WTC11 (cell line): ENCODE data around the gene ZNF75A. TPM values are rescaled to one million over a fixed set of nuclear protein-coding genes. Genes with fewer than 3 reads are reported as not detected.

Source experiments
- ATAC-seq: fragments of 200-7000 bp; cut with Tn5 transposase; 2 replicates; pipeline ENCODE4 v1.10.0; 2021; ENCODE audit warnings: mild to moderate bottlenecking, moderate library complexity
- CTCF ChIA-PET: fragments of 300-600 bp; sonication (Branson Sonifier 250); formaldehyde crosslinking; loops from one replicate; lab custom pipeline; 2021; ENCODE audit warnings: antibody characterized with exemption; lab: Charles Lee
- POLR2A ChIA-PET: fragments of 350-600 bp; sonication (Branson Sonifier 250); formaldehyde crosslinking; loops from one replicate; lab custom pipeline; 2021; ENCODE audit warnings: antibody characterized with exemption; lab: Charles Lee
- DNase-seq: peaks from one replicate; pipeline ENCODE4 v3.0.0; 2021; ENCODE audit warnings: low spot score
- H3K27ac Mint-ChIP-seq: 2 replicates; pipeline ENCODE4 v1.8.0; 2021; ENCODE audit warnings: mixed read lengths
- H3K27me3 Mint-ChIP-seq: 2 replicates; pipeline ENCODE4 v1.8.0; 2021; ENCODE audit warnings: low read depth, mild to moderate bottlenecking, moderate library complexity, mixed read lengths
- H3K36me3 Mint-ChIP-seq: 2 replicates; pipeline ENCODE4 v1.8.0; 2021; ENCODE audit warnings: mixed read lengths
- H3K4me1 Mint-ChIP-seq: 2 replicates; pipeline ENCODE4 v1.8.0; 2022; ENCODE audit warnings: mixed read lengths
- H3K4me3 Mint-ChIP-seq: 2 replicates; pipeline ENCODE4 v1.8.0; 2021; ENCODE audit warnings: mild to moderate bottlenecking, moderate library complexity, mixed read lengths
- H3K9me3 Mint-ChIP-seq: 2 replicates; pipeline ENCODE4 v1.8.0; 2021; ENCODE audit warnings: mixed read lengths
- ARID4B ChIP-seq: sonication (generic); formaldehyde crosslinking; IDR thresholded peaks from 2 replicates; pipeline ENCODE4 v1.8.0; 2023; ENCODE audit warnings: missing genetic modification reagents, mild to moderate bottlenecking, borderline replicate concordance
- ATF1 ChIP-seq: sonication (generic); formaldehyde crosslinking; IDR thresholded peaks from 2 replicates; pipeline ENCODE4 v1.8.1; 2023; ENCODE audit warnings: mild to moderate bottlenecking, moderate library complexity, missing genetic modification reagents
- ATF2 ChIP-seq: sonication (generic); formaldehyde crosslinking; IDR thresholded peaks from 2 replicates; pipeline ENCODE4 v1.8.1; 2022; ENCODE audit warnings: low read depth, missing genetic modification reagents, borderline replicate concordance
- E2F1 ChIP-seq: sonication (generic); formaldehyde crosslinking; IDR thresholded peaks from 2 replicates; pipeline ENCODE4 v1.8.0; 2022; ENCODE audit warnings: mild to moderate bottlenecking, missing genetic modification reagents
- FOXP4 ChIP-seq: sonication (generic); formaldehyde crosslinking; IDR thresholded peaks from 2 replicates; pipeline ENCODE4 v1.8.0; 2022; ENCODE audit warnings: mild to moderate bottlenecking, missing genetic modification reagents
- IRF2 ChIP-seq: sonication (generic); formaldehyde crosslinking; IDR thresholded peaks from 2 replicates; pipeline ENCODE4 v1.8.0; 2022; ENCODE audit warnings: low read depth, missing genetic modification reagents, borderline replicate concordance
- JUN ChIP-seq: sonication (generic); formaldehyde crosslinking; IDR thresholded peaks from 2 replicates; pipeline ENCODE4 v1.8.0; 2023; ENCODE audit warnings: mild to moderate bottlenecking, missing genetic modification reagents
- MLX ChIP-seq: sonication (generic); formaldehyde crosslinking; IDR thresholded peaks from 2 replicates; pipeline ENCODE4 v1.8.1; 2023; ENCODE audit warnings: mild to moderate bottlenecking, missing genetic modification reagents, moderate library complexity
- NR1H2 ChIP-seq: sonication (generic); formaldehyde crosslinking; IDR thresholded peaks from 2 replicates; pipeline ENCODE4 v1.9.0; 2021; ENCODE audit warnings: mild to moderate bottlenecking, moderate library complexity, missing genetic modification reagents
- NR2C2 ChIP-seq: sonication (generic); formaldehyde crosslinking; IDR thresholded peaks from 2 replicates; pipeline ENCODE4 v1.8.0; 2022; ENCODE audit warnings: mild to moderate bottlenecking, missing genetic modification reagents
- SMAD4 ChIP-seq: sonication (generic); formaldehyde crosslinking; IDR thresholded peaks from 2 replicates; pipeline ENCODE4 v1.8.0; 2022; ENCODE audit warnings: mild to moderate bottlenecking, missing genetic modification reagents
- TEAD4 ChIP-seq: sonication (generic); formaldehyde crosslinking; IDR thresholded peaks from 2 replicates; pipeline ENCODE4 v1.8.0; 2022; ENCODE audit warnings: mild to moderate bottlenecking, missing genetic modification reagents
- ZBTB21 ChIP-seq: sonication (generic); formaldehyde crosslinking; IDR thresholded peaks from 2 replicates; pipeline ENCODE4 v1.8.1; 2023; ENCODE audit warnings: mild to moderate bottlenecking, missing genetic modification reagents, borderline replicate concordance
- ZNF232 ChIP-seq: sonication (generic); formaldehyde crosslinking; IDR thresholded peaks from 2 replicates; pipeline ENCODE4 v1.8.0; 2022; ENCODE audit warnings: mild to moderate bottlenecking, missing genetic modification reagents
- ZNF671 ChIP-seq: fragments of 250-450 bp; sonication (Bioruptor Pico); IDR thresholded peaks from 2 replicates; pipeline ENCODE4 v1.8.0; 2021; ENCODE audit warnings: mild to moderate bottlenecking
- total RNA-seq: library from RNA; stranded (reverse); gene quantifications from 3 replicates; pipeline ENCODE4 v1.2.3, GENCODE V29; 2021

ZNF75A gene
- total RNA-seq, 1 experiment from 2014 or later: 31.5 TPM

- ChIA-PET CTCF (interaction anchor here (0.9 to 2.1 kb wide), 6 partner anchors 17 to 154 kb away, joined by 3 to 19 read pairs (median 4); partner anchors contain the start of genes ZNF174 and ZSCAN32), POLR2A (interaction anchor here (0.7 to 2.3 kb wide), 10 partner anchors 12 to 218 kb away, joined by 3 to 12 read pairs (median 4); partner anchors contain the start of genes TIGD7, ZNF174, ZNF75A and ZSCAN32)
- Mint-ChIP-seq H3K4me3 (peak overlapping the region; percentile 99), H3K9me3 (peaks cover 15% of the 10 kb centered on the region), H3K27ac (peak overlapping the region; percentile 97), H3K36me3 (peaks cover 40% of the 10 kb centered on the region), H3K4me1 (peaks cover 21% of the 10 kb centered on the region), H3K27me3 (no peaks in the 10 kb centered on the region; the same call in 1 of the 2 replicates)
- no peak for TF ChIP-seq ATF1
- 0 out of 2 replicates have a peak, but pooled peaks have one; percentile 41 for TF ChIP-seq TEAD4
- TF ChIP-seq ZNF232 (CRISPR knock-in tag): no peak
- no peak for TF ChIP-seq NR1H2 (CRISPR knock-in tag)
- TF ChIP-seq ZNF671 (CRISPR knock-in tag): no peak
- TF ChIP-seq MLX (CRISPR knock-in tag): no peak
- TF ChIP-seq SMAD4 (CRISPR knock-in tag): no peak
- 0 out of 2 replicates have a peak, but pooled peaks have one; percentile 34 for TF ChIP-seq NR2C2
- TF ChIP-seq FOXP4 (CRISPR knock-in tag): 0 out of 2 replicates have a peak, but pooled peaks have one; percentile 5
- TF ChIP-seq JUN: peak; percentile 41; the same call in 1 of the 2 replicates
- no peak for TF ChIP-seq IRF2 (CRISPR knock-in tag)
- TF ChIP-seq ARID4B (CRISPR knock-in tag): peak; percentile 67; the same call in 1 of the 2 replicates
- no peak for TF ChIP-seq ATF2 (CRISPR knock-in tag)
- DNase-seq (peak; percentile 20), ATAC-seq (peak; percentile 2)
Observed at GRCh38 chr16:3283543-3284447, 21.5 kb upstream of the ZNF75A start.

GRCh38 chr16:3285131-3285530, 20.2 kb upstream of the ZNF75A start:
- TF ChIP-seq ZBTB21: no peak
- no peak for TF ChIP-seq E2F1 (CRISPR knock-in tag)
- TF ChIP-seq MLX (CRISPR knock-in tag): no peak
- DNase-seq (peak; percentile 12), ATAC-seq (no peak)
- Mint-ChIP-seq H3K27me3 (no peaks in the 10 kb centered on the region; the same call in 1 of the 2 replicates), H3K9me3 (peaks cover 25% of the 10 kb centered on the region), H3K36me3 (peaks cover 54% of the 10 kb centered on the region), H3K27ac (no peak overlapping the region), H3K4me1 (peaks cover 21% of the 10 kb centered on the region), H3K4me3 (peak overlapping the region; percentile 99)
- CTCF ChIA-PET: no interaction called here
- POLR2A ChIA-PET: interaction anchor here (1.5 to 1.6 kb wide), 2 partner anchors 115 to 116 kb away, joined by 3 to 4 read pairs; partner anchors contain the start of genes ZNF174 and ZSCAN32
